NK-92 (cell line): ENCODE measurements around the gene DIRAS1.

Source experiments
- DNase-seq: peaks from one replicate; lab custom pipeline; 2025; ENCODE audit not compliant: unreplicated experiment; lab: John Stamatoyannopoulos, UW

Gene DIRAS1

GRCh38 chr19:2755811-2756210, 34.6 kb upstream of the DIRAS1 start:
- no peak for DNase-seq

DNA sequence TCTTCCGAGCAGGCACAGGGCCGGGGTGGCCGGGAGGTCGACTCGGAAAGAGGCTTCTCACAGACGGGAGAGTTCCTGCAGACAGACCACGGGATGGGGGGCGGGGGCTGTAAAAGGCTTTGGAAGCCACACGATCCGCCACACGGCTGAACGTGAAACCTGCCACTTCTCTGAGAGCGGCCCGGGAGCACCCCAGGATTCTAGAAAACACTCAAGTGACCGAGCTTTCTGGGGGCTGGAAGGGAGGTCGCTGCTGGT, 34.2 kb upstream of the DIRAS1 start:
- DNase-seq, result no peak

DNA sequence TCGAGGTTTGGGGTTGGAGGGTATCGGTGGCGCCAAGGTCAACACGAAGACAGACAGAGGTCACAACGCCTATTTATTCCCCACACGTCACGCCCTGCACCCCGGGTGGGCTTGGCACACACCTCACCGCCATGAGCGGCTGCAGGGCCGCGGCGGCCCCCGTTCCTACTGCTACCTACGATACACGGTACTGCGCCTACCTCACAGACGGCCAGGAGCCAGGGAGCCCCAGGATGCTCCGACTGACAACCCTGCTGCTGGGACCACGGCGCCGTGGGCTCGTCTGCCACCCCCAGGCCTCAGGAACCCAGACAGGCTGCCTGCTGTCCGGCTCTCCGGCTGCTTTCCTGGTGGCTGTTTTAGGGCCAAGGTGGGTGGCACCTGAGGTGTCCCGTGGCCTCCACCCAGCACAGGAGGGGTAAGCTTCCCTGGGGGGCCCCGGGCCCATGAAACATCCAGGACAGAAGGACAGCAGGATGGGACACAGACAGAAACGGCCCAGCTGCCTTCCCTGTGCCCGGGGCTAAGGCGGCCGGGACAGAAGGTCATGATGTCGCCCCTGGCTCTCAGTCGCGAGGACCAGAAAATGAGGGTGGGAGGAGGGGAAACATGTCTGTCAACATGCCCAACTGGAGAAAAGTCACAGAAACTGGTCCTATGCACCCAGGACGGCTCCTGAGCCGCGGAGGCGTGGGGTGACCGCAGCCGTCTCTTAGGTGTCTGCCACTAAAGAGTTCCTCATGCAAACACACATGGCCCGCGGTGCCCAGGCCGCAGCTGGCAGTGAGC, 33.7 kb upstream of the DIRAS1 start:
- no peak for DNase-seq

GRCh38 chr19:2751438-2751830, 30.3 kb upstream of the DIRAS1 start:
- DNase-seq, result no peak

DNA sequence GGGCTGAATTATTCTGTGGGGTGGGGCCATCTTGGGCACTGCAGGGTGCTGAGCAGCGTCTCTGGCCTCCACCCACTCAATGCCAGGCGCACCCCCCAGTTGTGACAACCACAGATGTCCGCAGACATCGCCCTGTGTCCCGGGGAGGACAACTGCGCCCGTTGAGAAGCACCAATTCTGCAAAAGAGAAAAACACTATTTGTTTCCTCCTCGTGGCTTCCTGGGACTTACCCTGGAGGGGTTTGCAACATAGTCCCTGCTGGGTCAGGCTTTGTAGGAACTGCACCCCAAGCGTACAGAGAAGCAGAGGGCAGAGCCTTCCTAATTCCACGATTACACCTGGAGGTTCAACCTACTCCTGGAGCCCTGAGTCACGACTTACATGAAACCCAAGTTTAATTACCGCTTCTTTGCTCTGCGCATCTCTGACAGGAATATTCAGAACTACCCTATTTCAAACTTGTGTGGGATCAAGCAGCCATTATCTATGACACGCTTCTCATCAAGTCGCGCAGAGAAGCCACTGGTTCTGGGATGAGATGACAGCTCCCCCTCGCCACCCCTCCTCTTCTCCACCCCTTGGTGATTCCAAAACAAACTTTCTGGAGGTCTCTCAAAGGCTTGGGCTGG, 29.8 kb upstream of the DIRAS1 start:
- DNase-seq, result no peak

GRCh38 chr19:2747349-2747748, 26.2 kb upstream of the DIRAS1 start:
- no peak for DNase-seq

DNA sequence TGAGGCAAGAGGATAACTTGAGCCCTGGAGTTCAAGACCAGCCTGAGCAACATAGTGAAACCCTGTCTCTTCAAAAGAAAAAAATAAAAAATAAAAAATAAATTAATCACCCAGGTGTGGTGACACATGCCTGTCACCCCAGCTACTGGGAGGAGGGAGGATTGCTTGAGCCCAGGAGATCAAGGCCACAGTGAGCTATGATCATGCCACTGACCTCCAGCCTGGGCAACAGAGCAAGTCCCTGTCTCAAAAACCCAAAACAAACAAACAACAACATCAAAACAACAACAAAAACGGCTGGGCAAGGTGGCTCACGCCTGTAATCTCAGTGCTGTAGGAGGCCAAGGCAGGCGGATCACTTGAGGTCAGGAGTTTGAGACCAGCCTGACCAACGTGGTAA, 22.9 kb upstream of the DIRAS1 start:
- no peak for DNase-seq

- DNase-seq, result no peak
Observed at GRCh38 chr19:2743099-2743498, 21.9 kb upstream of the DIRAS1 start.

DNA sequence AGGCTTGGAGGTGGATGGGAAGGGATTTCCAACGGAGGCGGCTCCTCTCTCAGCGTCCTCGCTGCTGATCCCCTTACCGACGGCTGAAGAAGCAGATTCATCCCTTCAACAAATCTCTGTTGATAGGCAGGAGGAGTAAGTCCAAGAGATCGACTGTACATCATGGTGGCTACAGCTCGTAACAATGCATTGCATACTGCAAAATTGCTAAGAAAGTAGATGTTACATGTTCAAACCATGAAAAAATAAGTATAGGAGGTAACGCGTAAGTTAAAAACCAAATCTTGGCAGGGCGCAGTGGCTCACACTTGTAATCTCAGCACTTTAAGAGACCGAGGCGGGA, 19.1 kb upstream of the DIRAS1 start:
- no peak for DNase-seq

GRCh38 chr19:2739602-2740313, 18.6 kb upstream of the DIRAS1 start, which contains the start of gene SLC39A3:
Gene SLC39A3 (minus strand): TSS chr19:2740017. CDS start chr19:2737257, 2,760 bp downstream.
- peak; percentile 82 for DNase-seq

GRCh38 chr19:2736550-2737190, 15.5 kb upstream of the DIRAS1 start:
- no peak for DNase-seq

DNA sequence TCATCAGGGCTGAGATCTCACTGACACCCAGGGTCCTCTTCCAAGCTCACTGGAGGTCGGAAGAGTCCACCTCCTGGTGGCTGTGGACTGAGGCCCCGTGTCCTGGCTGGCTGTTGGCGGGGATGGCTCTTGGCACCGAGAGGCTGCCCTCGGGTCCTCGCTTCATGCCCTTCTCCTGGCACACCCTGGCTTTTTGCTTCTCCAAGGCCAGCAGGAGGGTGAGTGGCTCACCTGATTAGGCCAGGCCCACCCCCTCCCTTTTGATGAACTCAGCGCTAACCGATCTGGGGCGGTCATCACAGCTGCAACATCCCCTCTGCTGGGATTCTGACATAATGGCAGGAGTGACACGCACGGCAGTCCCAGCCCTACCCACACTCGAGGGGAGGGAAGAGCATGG, 14.2 kb upstream of the DIRAS1 start:
- no peak for DNase-seq

GRCh38 chr19:2734589-2735288, 13.6 kb upstream of the DIRAS1 start:
- DNase-seq, result no peak

DNA sequence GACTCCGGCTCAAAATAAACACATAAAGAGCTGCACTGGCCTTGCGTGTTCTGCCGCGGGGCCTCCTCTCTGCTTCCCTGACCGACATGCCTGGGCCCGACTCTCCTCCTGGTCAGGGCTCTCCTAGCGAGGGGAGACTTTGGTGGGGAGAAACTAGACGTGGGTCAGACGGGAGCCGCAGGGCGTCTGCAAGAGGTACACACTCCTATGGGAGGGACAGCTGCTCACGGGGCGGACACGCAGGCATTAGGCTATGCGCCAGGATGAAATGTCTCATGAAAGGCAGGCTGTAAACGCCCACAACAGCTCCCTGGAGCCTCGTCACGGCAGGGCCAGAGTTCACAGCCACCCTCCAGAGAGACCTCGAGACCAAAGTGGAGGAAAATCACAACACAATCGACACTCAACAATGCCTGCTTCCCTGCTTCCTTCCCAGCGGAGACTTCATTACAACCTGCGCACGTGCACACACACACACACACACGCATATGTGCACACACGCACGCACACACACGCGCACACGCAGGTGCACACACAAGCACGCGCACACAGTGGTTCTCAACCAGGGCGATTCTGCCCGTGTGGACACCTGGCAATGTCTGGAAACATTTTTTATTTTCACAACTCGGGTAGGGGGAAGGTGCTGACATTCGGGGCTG, 12.9 kb upstream of the DIRAS1 start:
- DNase-seq, result no peak

DNA sequence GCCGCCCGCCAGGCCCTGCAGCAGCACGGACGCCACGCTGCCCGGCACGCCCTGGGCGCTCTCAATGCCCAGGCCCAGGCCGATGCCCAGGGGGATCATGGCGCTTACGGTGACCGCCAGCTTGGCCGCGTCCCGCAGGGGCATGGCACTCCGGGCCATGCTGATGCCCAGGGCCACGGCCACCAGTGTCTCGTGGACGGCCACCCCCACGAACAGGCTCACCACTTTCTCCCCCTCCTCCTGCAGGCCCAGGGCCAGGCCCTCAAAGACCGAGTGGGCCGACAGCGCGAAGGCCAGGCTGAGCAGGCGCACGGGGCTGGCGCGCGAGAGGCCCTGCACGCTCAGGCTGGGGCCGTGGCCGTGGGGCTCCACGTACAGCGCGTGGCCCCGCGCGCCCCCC, 11.7 kb upstream of the DIRAS1 start:
- no peak for DNase-seq

DNA sequence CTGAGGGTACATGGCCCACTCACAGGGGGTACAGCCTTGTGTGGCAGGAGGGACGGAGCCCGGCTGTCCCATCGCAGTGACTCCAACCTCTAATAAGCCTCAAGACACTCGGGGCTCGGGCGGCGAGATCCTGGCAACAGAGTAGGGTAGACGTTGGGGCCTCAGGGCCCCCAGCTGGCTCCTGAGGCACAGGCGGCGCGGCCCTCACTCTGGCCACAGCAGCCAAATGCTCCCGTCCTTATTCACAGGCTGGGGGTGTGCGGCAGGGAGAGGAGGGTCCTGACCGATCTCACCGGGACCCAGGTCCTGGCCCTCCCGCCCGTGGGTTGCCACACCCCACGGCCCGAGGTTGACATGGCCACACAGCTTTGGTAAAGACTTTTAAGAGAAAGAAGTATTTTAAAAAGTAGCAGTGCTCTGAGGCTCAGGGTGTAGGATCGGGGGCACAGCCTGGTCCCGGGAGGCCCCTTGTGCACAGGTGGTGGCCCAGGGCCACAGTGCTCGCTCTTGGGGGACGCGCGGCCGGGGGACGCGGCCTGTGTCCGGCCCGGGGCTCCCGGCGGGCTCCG, 11.1 kb upstream of the DIRAS1 start:
- no peak for DNase-seq

- no peak for DNase-seq
Observed at GRCh38 chr19:2731181-2731995, 10.2 kb upstream of the DIRAS1 start.

DNA sequence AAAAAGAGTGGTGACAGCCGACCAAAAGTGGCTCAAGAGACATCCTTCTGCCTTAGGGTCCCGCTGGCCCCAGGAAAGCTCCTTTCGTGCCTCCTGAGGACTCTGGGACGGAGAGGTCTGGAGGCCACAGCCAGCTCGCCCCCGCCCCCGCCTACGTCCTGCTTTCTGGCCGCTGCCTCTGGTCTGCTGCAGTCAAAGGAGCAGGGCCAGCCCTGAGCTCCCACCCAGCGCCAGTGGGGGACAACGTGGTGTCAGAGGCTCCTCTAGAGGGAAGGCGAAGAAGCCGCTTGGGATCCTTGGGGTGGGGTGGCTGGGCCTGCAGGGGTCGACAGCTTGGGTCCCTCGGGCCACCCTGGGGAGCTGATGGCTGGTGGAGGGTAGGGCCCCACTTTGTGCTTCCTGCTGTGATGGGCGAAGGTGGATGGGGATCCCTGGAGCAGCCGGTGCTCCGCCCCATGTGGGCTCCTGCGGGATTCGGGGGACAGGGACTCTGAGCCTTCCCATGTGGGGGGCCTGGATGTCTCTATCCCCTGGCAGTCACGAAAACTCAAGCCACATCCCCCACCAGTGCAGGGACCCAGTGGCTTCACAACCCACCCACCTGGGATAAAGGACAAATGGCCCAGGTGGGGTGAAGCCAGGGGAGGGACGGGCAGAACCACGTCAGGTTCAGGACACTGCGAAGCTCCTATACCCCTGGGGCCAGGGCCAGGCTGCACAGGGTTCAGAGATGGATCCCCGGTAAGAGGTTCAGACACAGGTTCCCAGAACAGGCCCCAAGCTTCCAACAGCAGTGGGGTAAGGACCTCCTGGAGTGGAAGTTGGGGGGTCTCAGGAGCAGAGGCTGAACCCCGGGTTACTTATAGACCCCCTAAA, 9.0 kb upstream of the DIRAS1 start:
- no peak for DNase-seq
